ENCODE results near the gene CNTRL.

The CNTRL gene

GRCh38 chr9:121217609-121218292, 143.0 kb downstream of the CNTRL start:
- H3K4me3 ChIP-seq (ENCODE audit: low read length): no peak overlapping the region
- DNase-seq (ENCODE audit: low read depth, low spot score): no peak

GRCh38 chr9:121218357-121219027, 143.7 kb downstream of the CNTRL start:
- DNase-seq (ENCODE audit: low read depth, low spot score): no peak

DNA sequence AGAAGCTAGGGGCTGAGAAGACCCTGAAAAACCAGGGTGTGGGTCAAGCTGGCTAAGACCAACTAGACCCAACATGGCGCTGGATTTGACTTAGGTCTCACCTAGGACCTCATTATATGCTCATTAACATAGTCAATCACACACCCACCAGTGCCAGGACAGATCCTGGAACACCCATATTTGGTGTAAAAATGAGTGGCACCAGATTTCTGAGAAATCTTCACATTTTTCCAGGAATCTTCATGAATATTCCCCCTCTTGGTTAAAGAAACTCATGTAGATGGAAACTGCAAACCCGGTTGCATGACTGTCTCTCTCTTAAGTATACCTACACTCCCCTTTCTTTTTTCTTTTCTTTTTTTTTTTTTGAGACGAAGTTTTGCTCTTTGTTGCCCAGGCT, 144.8 kb downstream of the CNTRL start:
- no peak overlapping the region for H3K4me3 ChIP-seq (ENCODE audit: low read length)
- no peak for DNase-seq (ENCODE audit: low read depth, low spot score)

More at GRCh38 chr9:121218357-121219027, 143.7 kb downstream of the CNTRL start:
- no peak overlapping the region for H3K4me3 ChIP-seq (ENCODE audit: low read length)

GRCh38 chr9:121220996-121221663, 146.4 kb downstream of the CNTRL start:
- no peak for DNase-seq (ENCODE audit: low read depth, low spot score)
- no peak overlapping the region for H3K4me3 ChIP-seq (ENCODE audit: low read length)

DNA sequence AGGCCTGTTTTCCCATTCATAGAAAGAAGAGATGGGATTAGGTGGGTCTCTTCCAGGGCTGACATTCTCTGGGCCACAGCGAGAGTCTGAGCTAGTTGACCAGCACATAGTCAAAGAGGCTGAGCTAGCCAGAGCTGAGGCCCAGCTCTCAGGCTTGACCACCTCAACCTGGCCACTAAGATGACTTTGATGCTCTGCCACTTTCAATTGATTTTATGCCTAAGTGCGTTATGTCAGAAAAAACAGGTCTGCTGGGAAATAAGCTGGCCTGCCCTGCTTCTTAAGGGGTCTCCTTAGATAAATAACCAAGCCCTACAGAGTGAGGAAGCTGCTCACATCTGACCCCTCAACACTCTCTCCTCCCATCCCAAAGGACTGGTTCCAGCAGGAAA, 146.9 kb downstream of the CNTRL start:
- no peak overlapping the region for H3K4me3 ChIP-seq (ENCODE audit: low read length)
- no peak for DNase-seq (ENCODE audit: low read depth, low spot score)

- peak; percentile 30 for DNase-seq (ENCODE audit: low read depth, low spot score)
- no peak overlapping the region for H3K4me3 ChIP-seq (ENCODE audit: low read length)
Measured at GRCh38 chr9:121222524-121223171, 147.9 kb downstream of the CNTRL start.

DNA sequence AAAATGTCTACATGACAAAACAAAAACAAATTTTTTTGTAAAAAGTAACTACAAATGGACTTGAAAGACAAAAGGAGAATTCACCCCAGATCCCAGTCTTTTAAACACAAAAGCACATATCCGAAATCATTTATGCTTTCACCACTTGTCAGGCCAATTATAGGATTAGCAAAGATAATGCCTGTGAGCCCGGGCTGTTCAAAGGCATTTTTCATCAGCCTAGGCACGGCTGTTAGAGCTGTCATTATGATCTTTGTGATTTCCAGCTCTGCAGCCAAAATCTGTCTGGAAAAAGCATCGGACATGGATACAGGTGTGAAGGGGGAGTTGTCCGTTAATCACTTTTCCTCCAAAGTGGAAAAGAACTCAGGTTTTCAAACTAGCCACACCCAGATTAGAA, 150.5 kb downstream of the CNTRL start:
- DNase-seq (ENCODE audit: low read depth, low spot score): no peak

GRCh38 chr9:121226175-121226574, 151.4 kb downstream of the CNTRL start:
- no peak overlapping the region for H3K4me3 ChIP-seq (ENCODE audit: low read length)
- DNase-seq (ENCODE audit: low read depth, low spot score): no peak

More for the DNA sequence above, 150.5 kb downstream of the CNTRL start:
- no peak overlapping the region for H3K4me3 ChIP-seq (ENCODE audit: low read length)

All from Jurkat, Clone E6-1 (cell line).